Activated gamma-delta T cell treated with anti-CD3 and anti-CD28 coated beads, Interleukin-2, amount 50 U/mL, for 16 hours (primary cell): ENCODE data around the gene TAF1L.

Experiments
- DNase-seq: peaks from one replicate; pipeline ENCODE4 v3.0.0-alpha.2; 2020; ENCODE audit warnings: low read depth

TAF1L gene

DNA sequence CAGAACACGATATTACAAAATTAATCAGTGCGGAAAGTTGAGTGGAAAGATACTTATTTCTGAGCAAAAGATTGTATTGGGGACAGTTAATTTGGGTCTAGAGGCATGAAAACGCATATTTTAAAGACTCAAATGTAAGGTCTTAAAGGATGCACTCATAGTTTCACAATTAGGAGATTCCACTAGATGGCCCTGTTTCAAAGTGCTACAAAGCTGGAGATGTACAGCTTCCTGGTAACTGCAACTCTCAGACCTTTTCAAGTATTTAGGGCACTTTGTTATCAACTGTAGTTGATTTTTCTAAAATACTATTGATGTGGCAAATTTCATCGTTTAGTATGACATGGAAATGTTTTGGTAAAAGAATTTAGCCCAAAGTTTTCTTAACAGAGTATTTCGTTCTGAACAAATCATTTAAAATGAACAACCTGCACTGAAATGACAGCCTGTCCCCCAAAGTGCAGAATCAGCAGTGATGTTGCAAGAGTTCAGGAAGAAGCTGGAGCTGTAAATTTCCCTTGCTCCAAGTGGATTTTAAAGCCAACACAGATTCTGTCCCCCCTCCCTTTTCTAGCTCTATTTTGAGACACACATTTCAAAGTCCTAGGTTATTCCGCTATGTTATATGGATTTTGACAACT lies 46.3 kb downstream of the TAF1L start:
- no peak for DNase-seq

DNA sequence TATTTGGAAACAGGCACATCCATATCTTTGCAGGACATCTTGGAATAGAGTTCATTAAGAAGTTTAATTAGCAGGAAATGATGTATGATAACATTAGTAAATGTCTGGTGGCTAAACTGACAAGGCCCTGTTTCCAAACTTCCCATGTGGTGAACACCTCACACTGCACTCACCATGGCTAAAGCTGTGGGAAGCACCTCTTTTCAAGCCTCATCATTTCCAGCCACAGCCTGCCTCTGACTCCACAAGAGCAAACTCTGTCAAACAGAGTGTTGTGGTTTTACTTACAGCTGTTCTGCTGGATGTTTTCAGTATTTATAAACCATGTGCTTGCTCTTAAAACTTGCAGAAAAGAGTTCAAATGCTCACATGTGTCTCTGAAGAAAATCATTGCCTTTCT lies 47.6 kb downstream of the TAF1L start:
- no peak for DNase-seq

DNA sequence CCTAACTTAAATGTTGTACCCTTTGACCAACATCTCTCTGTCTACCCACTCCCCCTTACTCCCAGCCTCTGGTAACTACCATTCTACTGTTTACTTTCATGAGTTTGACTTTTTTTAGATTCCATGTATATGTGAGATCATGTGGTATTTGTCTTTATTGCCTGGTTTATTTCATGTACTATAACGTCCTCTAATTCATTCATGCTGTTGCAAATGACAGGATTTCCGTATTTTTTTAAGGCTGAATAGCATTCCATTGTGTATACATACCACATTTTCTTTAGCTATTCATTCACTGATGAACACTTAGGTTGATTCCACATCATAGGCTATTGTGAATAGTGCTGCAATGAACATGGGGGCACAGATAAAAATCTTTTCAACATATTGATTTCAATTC lies 50.7 kb downstream of the TAF1L start:
- no peak for DNase-seq

DNA sequence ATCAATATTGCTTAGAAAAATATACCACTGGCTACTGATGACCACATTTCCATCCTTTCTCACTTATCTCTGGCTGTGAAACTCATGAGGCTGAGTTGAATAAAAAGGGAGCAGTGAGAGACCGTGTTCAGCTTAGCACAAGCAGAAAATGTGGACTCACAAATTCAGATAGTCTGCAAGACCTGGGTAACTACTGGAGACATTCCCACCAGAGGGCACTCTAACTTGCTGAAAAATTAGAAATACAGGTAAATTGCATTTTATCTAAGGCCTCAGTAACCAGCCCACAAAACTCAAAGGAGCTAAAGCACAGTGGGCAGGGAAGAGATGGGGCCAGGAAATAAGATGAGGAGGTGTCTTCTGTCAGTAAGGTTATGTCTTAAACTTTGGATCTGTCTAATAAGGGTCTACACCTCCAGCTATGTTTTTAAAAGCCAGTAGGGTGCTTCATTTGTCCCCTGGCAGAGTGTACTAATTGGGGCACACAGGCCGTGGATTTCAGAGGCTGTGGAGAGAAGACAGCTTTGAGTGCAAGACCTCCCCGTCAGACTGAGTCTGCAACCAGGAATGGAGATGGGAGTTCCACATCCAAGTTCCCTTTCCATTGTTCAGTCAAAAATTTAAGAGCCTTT lies 53.8 kb downstream of the TAF1L start:
- no peak for DNase-seq

DNA sequence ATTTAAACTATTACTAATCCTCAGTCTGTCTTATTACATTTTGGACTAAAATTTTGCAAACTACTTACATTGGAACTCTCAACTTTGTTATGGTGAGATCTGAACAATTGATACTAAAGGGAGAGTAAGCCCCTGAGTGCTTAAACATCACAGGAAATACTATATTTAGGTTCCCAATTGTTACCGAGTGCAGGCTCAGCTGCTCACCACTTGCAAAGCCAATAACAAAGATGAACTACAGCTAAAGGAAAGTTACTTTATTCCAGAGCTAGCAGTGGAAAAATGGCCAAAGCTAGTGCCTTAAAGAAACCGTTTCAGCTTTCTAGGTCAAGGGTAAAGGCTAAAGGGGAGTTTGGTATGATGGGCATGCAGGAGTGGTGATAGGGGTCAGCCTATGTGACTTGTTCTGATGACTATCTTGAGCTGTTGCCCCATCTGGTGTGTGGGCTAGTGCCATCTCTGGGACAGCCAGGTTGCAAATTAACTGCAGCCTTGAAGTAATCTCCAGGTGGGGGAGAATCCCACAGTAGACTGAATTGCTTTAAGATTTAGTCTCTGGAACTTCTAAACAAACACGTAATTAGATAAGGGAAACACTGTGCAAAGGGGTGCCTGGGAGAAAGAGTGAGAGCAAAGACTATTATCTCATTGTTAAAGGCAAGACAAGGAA lies 54.7 kb downstream of the TAF1L start:
- DNase-seq, result no peak

DNA sequence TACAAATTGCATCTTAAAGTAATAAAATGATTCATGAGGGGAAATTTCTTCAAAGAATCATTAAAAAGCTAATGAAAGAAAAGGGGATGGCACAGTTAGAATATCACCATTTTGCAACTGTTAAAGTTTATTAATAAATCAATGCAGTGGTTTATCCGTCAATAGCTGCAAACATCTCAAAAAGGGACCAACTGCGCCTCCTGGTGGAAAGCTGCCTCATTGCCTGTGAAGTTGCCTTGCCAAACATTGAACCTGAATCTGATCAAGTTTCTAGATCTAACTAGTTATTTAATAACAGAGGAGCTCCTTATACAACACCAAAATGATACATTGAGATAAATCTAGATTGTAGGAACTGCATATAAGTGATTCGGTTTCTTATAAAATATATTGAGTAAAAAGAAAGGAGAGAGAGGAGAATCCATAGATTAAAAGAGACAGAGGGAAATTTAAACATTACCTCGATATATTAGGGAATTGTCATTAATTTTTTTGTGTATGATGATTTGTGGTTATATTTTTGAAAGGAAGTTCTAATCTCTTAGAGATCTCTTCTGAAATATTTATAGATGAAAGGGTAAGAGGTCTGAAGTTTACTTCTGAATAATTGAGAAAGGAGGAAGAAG lies 55.6 kb downstream of the TAF1L start:
- DNase-seq, result peak; percentile 69
